ENCODE data around the gene ERC2.

Gene ERC2

DNA sequence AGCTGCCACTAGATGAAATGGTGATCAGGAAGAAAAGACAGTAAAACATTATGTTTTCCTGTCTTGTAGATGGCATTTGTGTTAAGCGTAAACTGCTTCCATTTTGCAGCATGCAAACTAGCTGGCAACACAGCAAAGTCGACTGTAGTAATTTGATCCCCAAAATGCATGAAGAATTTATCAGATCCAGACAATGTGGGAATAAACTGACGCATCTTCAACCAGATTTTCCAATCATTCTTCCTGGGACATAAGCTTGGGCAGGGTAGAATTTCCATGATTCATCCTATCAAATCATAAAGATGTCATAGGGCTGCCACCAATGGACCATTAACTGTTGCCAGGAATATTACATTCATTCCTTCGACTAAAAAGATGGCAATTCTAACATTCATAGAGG, 260.3 kb downstream of the ERC2 start:
- TF ChIP-seq CTCF (IDR thresholded peaks at IDR 0.05), result no peak

- TF ChIP-seq CTCF (IDR thresholded peaks at IDR 0.05), result no peak
Measured at GRCh38 chr3:56205406-56205805, 262.9 kb downstream of the ERC2 start.

GRCh38 chr3:56202997-56203396, 265.3 kb downstream of the ERC2 start:
- no peak for TF ChIP-seq CTCF (IDR thresholded peaks at IDR 0.05)

DNA sequence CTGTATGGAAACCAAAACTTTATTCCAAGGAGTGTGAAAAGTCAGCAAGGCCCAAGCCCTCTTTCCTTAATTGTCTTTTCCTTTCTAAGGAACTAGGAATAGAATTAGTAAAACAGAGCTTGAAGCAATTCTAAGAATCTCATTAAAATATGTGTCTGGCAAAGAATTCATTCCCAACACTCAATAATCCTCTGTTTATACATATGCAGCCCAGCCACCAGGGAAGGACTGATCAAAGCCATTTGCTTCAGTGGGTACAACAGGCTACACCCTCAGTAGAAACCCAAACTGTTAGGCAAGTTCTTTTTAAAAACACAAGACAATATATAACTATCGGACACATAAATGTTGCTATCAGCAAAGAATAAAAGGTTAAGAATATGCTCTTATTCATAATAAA, 266.9 kb downstream of the ERC2 start:
- no peak for TF ChIP-seq CTCF (IDR thresholded peaks at IDR 0.05)

- TF ChIP-seq CTCF (IDR thresholded peaks at IDR 0.05), result no peak
Measured at GRCh38 chr3:56200251-56200650, 268.0 kb downstream of the ERC2 start.

DNA sequence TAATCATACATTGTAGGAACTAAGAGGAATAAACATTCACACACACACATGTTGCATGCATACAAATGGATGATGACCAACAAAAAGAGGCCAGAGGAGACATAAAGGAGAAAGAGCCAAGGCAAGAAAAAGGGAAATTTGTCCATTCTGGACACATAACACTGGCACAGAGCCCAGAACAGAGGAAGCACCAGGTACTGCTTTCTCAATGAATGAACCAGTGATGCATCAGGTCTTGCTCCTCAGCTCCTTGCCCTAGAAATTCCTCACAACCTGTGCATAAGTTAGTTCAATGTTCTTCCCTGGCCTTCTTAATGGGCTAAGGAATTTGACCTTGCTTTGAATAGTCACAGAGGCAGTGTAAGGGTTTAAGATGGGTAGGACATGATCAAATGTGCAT, 270.3 kb downstream of the ERC2 start:
- no peak for TF ChIP-seq CTCF (IDR thresholded peaks at IDR 0.05)

DNA sequence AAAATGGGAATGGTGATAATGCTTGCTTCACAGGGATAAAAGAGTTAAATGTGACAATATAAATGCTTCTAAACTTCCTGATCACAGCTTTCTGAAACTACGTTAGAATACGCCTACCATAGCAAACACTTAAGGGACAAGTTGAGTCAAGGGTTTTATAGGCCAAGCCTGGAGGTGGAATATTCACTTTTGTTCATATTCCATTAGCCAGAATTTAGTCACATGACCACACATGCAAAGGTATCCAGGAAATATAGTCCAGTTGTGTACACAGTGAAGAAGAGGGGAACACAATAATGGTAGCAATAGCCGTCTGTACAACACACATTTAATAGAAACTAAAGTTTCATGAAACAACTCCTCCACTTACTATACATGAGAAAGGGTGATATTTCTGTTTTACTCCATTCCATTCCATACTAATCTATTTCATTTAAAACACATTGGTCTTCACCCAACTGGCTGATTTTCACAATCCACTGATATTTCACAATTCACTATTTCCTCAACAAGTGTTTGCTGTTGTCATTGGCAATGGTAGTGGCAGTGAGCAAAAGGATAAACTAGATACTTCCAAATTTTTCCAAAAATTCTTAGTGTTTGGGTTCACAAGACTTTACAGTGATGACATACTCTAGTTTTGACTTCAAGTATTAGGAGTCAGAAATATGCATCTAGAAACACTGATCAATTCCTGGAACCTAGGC, 270.9 kb downstream of the ERC2 start:
- no peak for TF ChIP-seq CTCF (IDR thresholded peaks at IDR 0.05)

DNA sequence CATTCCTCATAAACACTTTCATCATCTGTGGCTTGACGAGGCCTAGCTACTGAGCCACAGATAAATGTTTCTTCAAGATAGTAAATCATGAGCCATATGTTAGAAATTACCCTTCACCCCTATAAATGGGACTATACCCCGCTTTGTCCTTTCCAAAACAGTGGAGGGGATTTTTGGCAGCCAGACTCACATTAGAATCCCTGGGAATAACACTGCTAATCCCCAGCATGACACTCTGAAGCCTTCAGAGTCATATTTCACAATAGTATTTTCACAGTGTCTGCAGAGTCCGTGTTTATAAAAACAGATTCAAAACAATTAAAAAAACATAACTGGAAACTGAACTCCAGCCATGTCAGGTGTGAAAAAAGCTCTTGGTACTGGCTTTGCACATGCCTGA, 271.6 kb downstream of the ERC2 start:
- no peak for TF ChIP-seq CTCF (IDR thresholded peaks at IDR 0.05)
